K562 (cell line): Measurements from ENCODE around the gene CPNE2.

Experiments
- BHLHE40 ChIP-seq: IDR thresholded peaks from 2 replicates; pipeline ENCODE4 v1.6.1; 2011; ENCODE audit warnings: low read length, improper control_type of control experiment
- CHD4 ChIP-seq: fragments of 200-600 bp; sonication (generic); IDR thresholded peaks from 3 replicates; pipeline ENCODE4 v1.6.1; 2012; ENCODE audit warnings: low read depth, mild to moderate bottlenecking, mixed read lengths, low read length, inconsistent platforms; ENCODE audit not compliant: insufficient read depth, insufficient replicate concordance, poor library complexity, severe bottlenecking
- CTCF ChIP-seq, 3 experiments: IDR thresholded peaks in 2 of 3; conservative IDR thresholded peaks in 1 of 3; 2 replicates each; pipeline ENCODE4 v1.5.1; 2011 to 2012; ENCODE audit warnings: low read length in 3 of 3, mild to moderate bottlenecking in 3 of 3, control low read depth in 2 of 3, improper control_type of control experiment in 1 of 3, inconsistent platforms in 1 of 3, low read depth in 1 of 3, mixed read lengths in 1 of 3, moderate library complexity in 1 of 3; ENCODE audit not compliant: insufficient read depth in 2 of 3
- E2F6 ChIP-seq, 2 experiments: IDR thresholded peaks; 2 replicates each; pipeline ENCODE4 v1.6.1; 2011; ENCODE audit warnings: borderline replicate concordance in 1 of 2, control low read depth in 1 of 2, low read depth in 1 of 2, low read length in 1 of 2, mild to moderate bottlenecking in 1 of 2, mixed read lengths in 1 of 2, moderate library complexity in 1 of 2; ENCODE audit not compliant: insufficient read depth in 1 of 2, insufficient read length in 1 of 2, poor library complexity in 1 of 2, severe bottlenecking in 1 of 2; ENCODE audit errors: extremely low read depth in 1 of 2
- MAZ ChIP-seq, 2 experiments: fragments of 450-650 bp in 1 of 2; sonication (generic) in 1 of 2; formaldehyde crosslinking; IDR thresholded peaks in 1 of 2; conservative IDR thresholded peaks in 1 of 2; 2 replicates each; pipeline versions ENCODE4 v1.4.0 to v1.5.0; 2020; ENCODE audit warnings: mild to moderate bottlenecking in 1 of 2, missing genetic modification reagents in 1 of 2
- NFIX ChIP-seq: fragments of 250-450 bp; sonication (Bioruptor Pico); IDR thresholded peaks from 2 replicates; pipeline ENCODE4 v1.4.0; 2020; ENCODE audit warnings: low read depth, mild to moderate bottlenecking, moderate library complexity
- POLR2AphosphoS5 ChIP-seq: IDR thresholded peaks from 2 replicates; pipeline ENCODE4 v1.6.1; 2011; ENCODE audit warnings: mild to moderate bottlenecking, low read depth, low read length, moderate library complexity; ENCODE audit not compliant: control insufficient read depth, insufficient read depth
- SIN3A ChIP-seq, 2 experiments: fragments of 150-350 bp in 1 of 2; IDR thresholded peaks; 2 replicates each; pipeline ENCODE4 v1.6.1; 2011 to 2016; ENCODE audit warnings: borderline replicate concordance in 2 of 2, low read depth in 2 of 2, low read length in 2 of 2, mild to moderate bottlenecking in 2 of 2, moderate library complexity in 2 of 2; ENCODE audit not compliant: control insufficient read depth in 1 of 2
- SMARCC2 ChIP-seq: fragments of 450-650 bp; IDR thresholded peaks from 2 replicates; pipeline ENCODE4 v1.6.1; 2017; ENCODE audit warnings: antibody characterized with exemption, moderate library complexity, mild to moderate bottlenecking, low read depth
- ZNF140 ChIP-seq: fragments of 250-450 bp; sonication (Bioruptor Pico); IDR thresholded peaks from 2 replicates; pipeline ENCODE4 v1.8.0; 2021; ENCODE audit warnings: moderate library complexity, mild to moderate bottlenecking, inconsistent platforms
- ZNF3 ChIP-seq: fragments of 250-450 bp; sonication (Bioruptor Pico); IDR thresholded peaks from 2 replicates; pipeline ENCODE4 v1.5.0; 2021; ENCODE audit warnings: mild to moderate bottlenecking, moderate library complexity
- TF ChIP-seq, protein P1 (sequence below), 2 experiments: fragments of 450-650 bp in 1 of 2; sonication (generic) in 1 of 2; formaldehyde crosslinking in 1 of 2; IDR thresholded peaks in 1 of 2; conservative IDR thresholded peaks in 1 of 2; 2 replicates each; pipeline versions ENCODE4 v1.6.1 to v1.8.1; 2016 to 2023; ENCODE audit warnings: mild to moderate bottlenecking in 2 of 2, moderate library complexity in 2 of 2, inconsistent platforms in 1 of 2, missing genetic modification reagents in 1 of 2
- TF ChIP-seq, protein P2 (sequence below): fragments of 250-450 bp; sonication (Bioruptor Pico); IDR thresholded peaks from 2 replicates; pipeline ENCODE4 v1.4.0; 2020; ENCODE audit warnings: borderline replicate concordance
- TF ChIP-seq, protein P3 (sequence below): sonication (generic); formaldehyde crosslinking; IDR thresholded peaks from 2 replicates; pipeline ENCODE4 v1.8.1; 2022; ENCODE audit warnings: missing genetic modification reagents

GRCh38 chr16:57137043-57137442, 44.7 kb downstream of the CPNE2 start:
- no peak for TF ChIP-seq ZNF3
- TF ChIP-seq, protein P1, sequence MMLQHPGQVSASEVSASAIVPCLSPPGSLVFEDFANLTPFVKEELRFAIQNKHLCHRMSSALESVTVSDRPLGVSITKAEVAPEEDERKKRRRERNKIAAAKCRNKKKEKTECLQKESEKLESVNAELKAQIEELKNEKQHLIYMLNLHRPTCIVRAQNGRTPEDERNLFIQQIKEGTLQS (IDR thresholded peaks at IDR 0.05) = no peak
- TF ChIP-seq, protein P1 (CRISPR knock-in tag; conservative IDR thresholded peaks at IDR 0.05) = no peak
- no peak for TF ChIP-seq ZNF140 (CRISPR knock-in tag)
- TF ChIP-seq E2F6 (IDR thresholded peaks at IDR 0.05; ENCODE audit: borderline replicate concordance in 1 of 2, extremely low read depth in 1 of 2, insufficient read depth in 1 of 2, insufficient read length in 1 of 2, low read depth in 1 of 2, low read length in 1 of 2, poor library complexity in 1 of 2, severe bottlenecking in 1 of 2) = no peak
- no peak for TF ChIP-seq SIN3A (IDR thresholded peaks at IDR 0.05; ENCODE audit: borderline replicate concordance in 2 of 2, control insufficient read depth in 1 of 2, low read depth in 2 of 2, low read length in 2 of 2)
- TF ChIP-seq POLR2AphosphoS5 = no peak
- TF ChIP-seq CTCF (IDR thresholded peaks at IDR 0.05 in 2 of 3, conservative IDR thresholded peaks at IDR 0.05 in 1 of 3; ENCODE audit: insufficient read depth in 2 of 3, low read depth in 1 of 3, low read length in 3 of 3) = no peak
- TF ChIP-seq NFIX (CRISPR knock-in tag) = no peak
- no peak for TF ChIP-seq SMARCC2
- TF ChIP-seq, protein P2, sequence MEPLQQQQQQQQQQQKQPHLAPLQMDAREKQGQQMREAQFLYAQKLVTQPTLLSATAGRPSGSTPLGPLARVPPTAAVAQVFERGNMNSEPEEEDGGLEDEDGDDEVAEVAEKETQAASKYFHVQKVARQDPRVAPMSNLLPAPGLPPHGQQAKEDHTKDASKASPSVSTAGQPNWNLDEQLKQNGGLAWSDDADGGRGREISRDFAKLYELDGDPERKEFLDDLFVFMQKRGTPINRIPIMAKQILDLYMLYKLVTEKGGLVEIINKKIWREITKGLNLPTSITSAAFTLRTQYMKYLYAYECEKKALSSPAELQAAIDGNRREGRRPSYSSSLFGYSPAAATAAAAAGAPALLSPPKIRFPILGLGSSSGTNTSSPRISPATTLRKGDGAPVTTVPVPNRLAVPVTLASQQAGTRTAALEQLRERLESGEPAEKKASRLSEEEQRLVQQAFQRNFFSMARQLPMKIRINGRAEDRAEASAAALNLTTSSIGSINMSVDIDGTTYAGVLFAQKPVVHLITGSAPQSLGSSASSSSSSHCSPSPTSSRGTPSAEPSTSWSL (CRISPR knock-in tag) = no peak
- no peak for TF ChIP-seq MAZ (CRISPR knock-in tag; conservative IDR thresholded peaks at IDR 0.05 in 1 of 2, IDR thresholded peaks at IDR 0.05 in 1 of 2)
- TF ChIP-seq CHD4 = no peak
- TF ChIP-seq, protein P3, sequence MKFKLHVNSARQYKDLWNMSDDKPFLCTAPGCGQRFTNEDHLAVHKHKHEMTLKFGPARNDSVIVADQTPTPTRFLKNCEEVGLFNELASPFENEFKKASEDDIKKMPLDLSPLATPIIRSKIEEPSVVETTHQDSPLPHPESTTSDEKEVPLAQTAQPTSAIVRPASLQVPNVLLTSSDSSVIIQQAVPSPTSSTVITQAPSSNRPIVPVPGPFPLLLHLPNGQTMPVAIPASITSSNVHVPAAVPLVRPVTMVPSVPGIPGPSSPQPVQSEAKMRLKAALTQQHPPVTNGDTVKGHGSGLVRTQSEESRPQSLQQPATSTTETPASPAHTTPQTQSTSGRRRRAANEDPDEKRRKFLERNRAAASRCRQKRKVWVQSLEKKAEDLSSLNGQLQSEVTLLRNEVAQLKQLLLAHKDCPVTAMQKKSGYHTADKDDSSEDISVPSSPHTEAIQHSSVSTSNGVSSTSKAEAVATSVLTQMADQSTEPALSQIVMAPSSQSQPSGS (CRISPR knock-in tag) = no peak
- no peak for TF ChIP-seq BHLHE40
